Adrenal gland (tissue), 12 donors: ENCODE data around the gene IL36B. TPM values are rescaled to one million over a fixed set of nuclear protein-coding genes. Genes with fewer than 3 reads are reported as not detected.

Experiments used
- DNase-seq, 7 donors: peaks; one replicate each; pipeline ENCODE4 v3.0.0-alpha.2; 2019 to 2020
- H3K27ac ChIP-seq, 5 donors: fragments of 200-600 bp; sonication (generic) in 4 of 5; 1 replicate in 3 of 5; 2 replicates in 2 of 5; pipeline versions ENCODE4 v1.5.1 to v1.8.0; 2016 to 2020; ENCODE audit warnings: mild to moderate bottlenecking in 1 of 5
- H3K27me3 ChIP-seq: fragments of 200-600 bp; 2 replicates; pipeline ENCODE4 v1.8.0; 2021
- H3K36me3 ChIP-seq, 2 donors: fragments of 200-600 bp; replicated peaks in 1 of 2; 1 replicate in 1 of 2; 2 replicates in 1 of 2; pipeline versions ENCODE4 v1.5.1 to v1.8.0; 2018 to 2022
- H3K4me1 ChIP-seq, 2 donors: fragments of 200-600 bp; replicated peaks in 1 of 2; 1 replicate in 1 of 2; 2 replicates in 1 of 2; pipeline versions ENCODE4 v1.5.1 to v1.8.0; 2018 to 2021
- H3K4me3 ChIP-seq, 4 donors: fragments of 200-600 bp; sonication (generic) in 3 of 4; one replicate each; pipeline ENCODE4 v1.5.1; 2016 to 2018
- H3K9me3 ChIP-seq, 3 donors: fragments of 200-600 bp; sonication (generic) in 1 of 3; replicated peaks in 1 of 3; 1 replicate in 2 of 3; 2 replicates in 1 of 3; pipeline versions ENCODE4 v1.5.1 to v1.8.0; 2016 to 2021
- CTCF ChIP-seq, 6 experiments: fragments of 450-650 bp in 4 of 6; fragments of 200-600 bp in 2 of 6; sonication (generic) in 1 of 6; IDR thresholded peaks; 1 replicate in 5 of 6; 2 replicates in 1 of 6; pipeline versions ENCODE4 v1.5.1 to v1.8.0; 2016 to 2021; ENCODE audit warnings: antibody characterized with exemption in 6 of 6, mild to moderate bottlenecking in 2 of 6, moderate library complexity in 1 of 6
- POLR2A ChIP-seq, 2 donors: fragments of 450-650 bp; IDR thresholded peaks; one replicate each; pipeline ENCODE4 v1.6.1; 2017; ENCODE audit warnings: antibody characterized with exemption in 2 of 2, mild to moderate bottlenecking in 2 of 2, moderate library complexity in 1 of 2
- WGBS, 4 donors: extraction: QIAGEN DNeasy Blood & Tissue Kit in 2 of 4; methylation state at CpG; one replicate each; pipeline versions ENCODE4 v1.1.5 to v1.1.7; 2013 to 2017; 5-methylcytosine and 5-hydroxymethylcytosine counted together
- intact Hi-C, 2 donors: fragments of 100-400 bp; cut with DNase I; formaldehyde crosslinking; loops; one replicate each; pipeline versions ENCODE4 v1.14.1 to v1.15.0; 2022 to 2023
- polyA plus RNA-seq, 3 donors: library from polyadenylated mRNA; stranded (reverse); fragments of 200-250 nt in 2 of 3; fragments of 350-450 nt in 1 of 3; fragmentation: Illumina TruSeq in 1 of 3; extraction: RNeasy Lipid Tissue Mini Kit (QIAGEN cat#74804) in 1 of 3; gene quantifications; one replicate each; pipeline ENCODE4 v1.2.3, GENCODE V29; 2013 to 2014
- total RNA-seq, 9 donors: library from RNA; depleted of rRNA in 4 of 9; stranded (reverse); fragments of >200 nt in 4 of 9; fragments of 120-200 nt in 1 of 9; fragmentation: NEBNext Ultra II Directional in 1 of 9; extraction: Animal tissue kit (Norgen Biotek cat#: 25700) in 1 of 9; gene quantifications; one replicate each; pipeline versions ENCODE4 v1.1.0 to v1.2.4, GENCODE V29; 2013 to 2023
- donor health status: healthy with polysubstance abuse.
- donor health status: Bipolar disorder and iron deficiency.
- donor health status: DM: yes; HTN: yes; CAD: no.
- donor health status: DM: no; HTN: no; CAD: no.
- donor health status: DM: no; HTN: no; CAD: no.
- donor health status: DM: yes; HTN: yes; CAD: no.

Gene IL36B
- total and polyA plus RNA-seq, 12 donors = not detected

DNA sequence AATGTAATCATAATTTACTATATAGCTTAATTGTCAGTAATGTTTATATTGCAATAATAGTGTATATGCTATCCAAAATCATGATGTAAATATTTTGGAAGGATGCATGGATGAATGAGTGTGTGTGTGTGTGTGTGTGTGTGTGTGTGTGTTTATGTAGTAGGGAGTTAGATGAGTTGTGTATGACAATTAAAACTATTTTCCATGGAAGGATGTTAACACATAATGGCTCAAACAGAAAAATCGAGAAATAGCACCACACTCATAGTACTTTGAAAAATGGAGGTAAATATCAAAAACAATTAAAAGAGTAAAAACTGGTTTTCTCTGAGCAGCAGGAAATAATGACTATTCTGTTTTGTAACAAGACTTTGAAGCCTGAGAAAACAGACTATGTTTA, 55.5 kb downstream of the IL36B start:
- H3K27me3 ChIP-seq = no peaks in the 10 kb centered on the region
- no peak for TF ChIP-seq POLR2A (IDR thresholded peaks at IDR 0.05)
- no peak for TF ChIP-seq CTCF (IDR thresholded peaks at IDR 0.05)
- DNase-seq = no peak
- H3K4me3 ChIP-seq = no peak overlapping the region
- 66 to 82% (median 68%) methylated on average over 1 of the region's 1 CpG for WGBS, 4 donors
- H3K9me3 ChIP-seq = peaks cover 0 to 15% (median 0%) of the 10 kb centered on the region in 3 donors
- no peaks in the 10 kb centered on the region for H3K36me3 ChIP-seq
- no peaks in the 10 kb centered on the region for H3K4me1 ChIP-seq
- intact Hi-C loops = no loop called here
- no peak overlapping the region for H3K27ac ChIP-seq

GRCh38 chr2:112996635-112997034, 56.0 kb downstream of the IL36B start:
- Histone ChIP-seq H3K27ac (no peak overlapping the region), H3K27me3 (no peaks in the 10 kb centered on the region), H3K4me3 (no peak overlapping the region), H3K36me3 (no peaks in the 10 kb centered on the region), H3K4me1 (no peaks in the 10 kb centered on the region), H3K9me3 (peaks cover 0 to 18% (median 0%) of the 10 kb centered on the region in 3 donors)
- TF ChIP-seq CTCF (IDR thresholded peaks at IDR 0.05) (no peak), POLR2A (IDR thresholded peaks at IDR 0.05) (no peak)
- WGBS, 4 donors = 59 to 74% (median 63%) methylated on average over 5 to 6 of the region's 6 CpGs
- intact Hi-C loops = no loop called here
- DNase-seq = no peak

DNA sequence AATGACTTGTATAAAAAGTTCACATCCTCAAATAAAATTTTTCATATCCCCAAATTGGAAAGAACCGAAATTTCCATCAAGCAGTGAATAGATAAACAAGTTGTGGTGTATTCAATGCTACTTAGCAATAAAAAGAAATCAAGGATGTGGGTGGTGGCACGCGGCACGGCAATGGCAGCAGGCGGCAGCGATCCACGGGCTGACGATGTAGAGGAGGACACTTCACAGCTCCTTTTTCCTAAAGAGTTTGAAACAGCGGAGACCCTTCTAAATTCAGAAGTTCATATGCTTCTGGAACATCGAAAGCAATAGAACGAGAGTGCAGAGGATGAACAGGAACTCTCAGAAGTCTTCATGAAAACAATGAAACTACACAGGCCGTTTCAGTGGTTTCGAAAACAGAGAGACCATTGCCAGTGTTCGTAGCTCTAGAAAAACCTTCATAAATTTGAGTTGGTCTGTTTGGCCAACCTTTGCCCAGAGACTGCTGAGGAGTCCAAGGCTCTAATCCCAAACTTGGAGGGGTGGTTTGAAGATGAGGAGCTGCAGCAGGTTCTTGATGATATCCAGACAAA, 57.2 kb downstream of the IL36B start:
- TF ChIP-seq CTCF (IDR thresholded peaks at IDR 0.05) = no peak
- no peak for TF ChIP-seq POLR2A (IDR thresholded peaks at IDR 0.05)
- Histone ChIP-seq H3K4me1 (no peaks in the 10 kb centered on the region), H3K36me3 (no peaks in the 10 kb centered on the region), H3K9me3 (peaks cover 0 to 13% (median 4%) of the 10 kb centered on the region in 3 donors), H3K27me3 (no peaks in the 10 kb centered on the region), H3K4me3 (no peak overlapping the region), H3K27ac (no peak overlapping the region)
- no peak for DNase-seq
- intact Hi-C loops = no loop called here
- 78 to 85% (median 82%) methylated on average over 14 of the region's 14 CpGs for WGBS, 4 donors

GRCh38 chr2:112994648-112995047, 58.0 kb downstream of the IL36B start:
- Histone ChIP-seq H3K9me3 (peaks cover 0 to 8% (median 6%) of the 10 kb centered on the region in 3 donors), H3K27me3 (no peaks in the 10 kb centered on the region), H3K4me3 (no peak overlapping the region), H3K27ac (no peak overlapping the region), H3K36me3 (no peaks in the 10 kb centered on the region), H3K4me1 (no peaks in the 10 kb centered on the region)
- TF ChIP-seq CTCF (IDR thresholded peaks at IDR 0.05) (no peak), POLR2A (IDR thresholded peaks at IDR 0.05) (no peak)
- intact Hi-C loops = no loop called here
- no peak for DNase-seq
- 81 to 85% (median 83%) methylated on average over 2 of the region's 2 CpGs for WGBS, 4 donors
